ENCODE measurements around the gene SPEN.
"Not testable (repeated sequence)": the region's sequence is repeated elsewhere in the genome, so short reads cannot be mapped to it uniquely, and the experiment has no call there.

SPEN gene

GRCh38 chr1:15858069-15858670 is 10.7 kb downstream of the SPEN start:
- no peak for DNase-seq (ENCODE audit: low read depth, low spot score)

DNA sequence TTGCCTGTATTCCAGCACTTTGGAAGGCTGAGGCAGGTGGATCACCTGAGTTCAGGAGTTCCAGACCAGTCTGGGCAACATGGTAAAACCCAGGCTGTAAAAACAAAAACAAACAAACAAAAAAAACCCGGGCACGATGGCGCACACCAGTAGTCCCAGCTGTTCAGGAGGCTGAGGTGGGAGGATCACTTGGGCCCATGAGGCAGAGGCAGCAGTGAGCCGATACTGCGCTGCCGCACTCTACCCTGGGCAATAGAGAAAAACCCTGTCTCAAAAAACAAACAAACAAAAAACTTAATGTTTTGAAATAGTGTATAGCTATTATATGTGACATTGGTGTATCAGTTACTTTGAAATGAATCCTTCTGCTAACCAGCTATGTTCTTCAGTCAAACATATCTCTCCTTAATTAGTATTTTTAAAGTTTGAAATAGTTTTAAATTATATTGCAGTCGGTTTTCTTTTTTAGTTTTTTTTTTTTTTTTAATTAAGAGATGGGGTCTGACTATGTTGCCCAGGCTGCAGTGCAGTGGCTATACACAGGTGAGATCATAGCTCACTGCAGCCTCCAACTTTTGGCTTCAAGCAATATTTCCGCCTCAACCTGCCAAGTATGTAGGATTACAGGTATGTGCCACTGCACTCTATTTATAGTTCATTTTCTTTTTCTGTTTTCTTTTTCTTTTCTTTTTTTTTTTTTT is 11.3 kb downstream of the SPEN start:
- DNase-seq (ENCODE audit: low read depth, low spot score): no peak

DNA sequence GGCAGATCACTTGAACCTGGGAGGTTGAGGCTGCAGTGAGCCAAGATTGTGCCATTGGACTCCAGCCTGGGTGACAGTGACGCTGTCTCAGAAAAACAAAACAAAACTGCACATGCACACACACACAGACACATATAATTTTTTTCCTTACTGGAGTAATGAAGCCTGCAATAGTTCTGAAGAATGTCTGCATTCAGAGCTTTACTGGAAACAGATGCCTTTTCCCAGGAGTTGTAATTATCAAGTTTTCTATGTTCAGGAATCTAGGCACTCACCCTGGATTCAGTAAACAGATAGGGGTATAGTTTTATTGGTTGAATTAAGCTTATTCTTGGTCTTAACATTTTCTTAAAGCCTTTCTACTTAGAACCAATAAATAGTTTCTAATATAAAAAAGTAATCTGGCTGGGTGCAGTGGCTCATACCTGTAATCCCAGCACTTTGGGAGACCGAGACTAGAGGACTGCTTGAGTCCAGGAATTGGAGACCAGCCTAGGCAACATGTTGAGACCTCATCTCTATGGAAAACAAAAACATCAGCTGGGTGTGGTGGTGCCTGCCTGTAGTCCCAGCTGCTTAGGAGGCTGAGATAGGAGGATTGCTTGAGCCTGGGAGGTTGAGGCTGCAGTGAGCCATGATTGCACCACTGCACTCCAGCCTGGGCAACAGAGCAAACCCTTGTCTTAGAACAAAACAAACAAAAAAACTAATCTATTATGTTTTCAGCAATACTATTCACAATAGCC is 15.8 kb downstream of the SPEN start:
- no peak for DNase-seq (ENCODE audit: low read depth, low spot score)

DNA sequence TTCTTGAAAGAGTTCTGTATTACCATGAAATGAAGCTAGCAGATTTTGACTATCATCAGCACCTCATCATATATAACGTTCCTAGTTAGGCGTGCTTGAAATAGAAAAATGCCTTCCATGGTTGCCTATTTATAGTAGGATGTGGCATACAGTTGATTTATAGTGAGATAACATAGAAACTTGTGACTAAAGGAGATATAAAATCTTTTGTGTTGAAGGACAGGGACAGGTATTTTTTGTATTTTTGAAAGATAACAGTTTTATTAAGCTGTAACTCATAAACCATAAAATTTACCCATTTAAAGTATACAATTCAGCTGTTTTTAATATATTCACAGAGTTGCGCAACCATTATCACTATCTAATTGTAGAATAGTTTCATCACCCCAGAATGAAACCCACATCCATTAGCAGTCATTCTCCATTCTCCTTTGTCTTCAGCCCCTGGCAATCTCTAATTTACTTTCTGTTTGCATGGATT is 19.3 kb downstream of the SPEN start:
- DNase-seq (ENCODE audit: low read depth, low spot score): no peak

GRCh38 chr1:15867288-15867687 is 19.8 kb downstream of the SPEN start:
- DNase-seq (ENCODE audit: low read depth, low spot score): no peak

- DNase-seq (ENCODE audit: low read depth, low spot score): no peak
These were observed 21.9 kb downstream of the SPEN start for GRCh38 chr1:15869413-15869812.

GRCh38 chr1:15870421-15870820 is 22.9 kb downstream of the SPEN start:
- no peak for DNase-seq (ENCODE audit: low read depth, low spot score)

DNA sequence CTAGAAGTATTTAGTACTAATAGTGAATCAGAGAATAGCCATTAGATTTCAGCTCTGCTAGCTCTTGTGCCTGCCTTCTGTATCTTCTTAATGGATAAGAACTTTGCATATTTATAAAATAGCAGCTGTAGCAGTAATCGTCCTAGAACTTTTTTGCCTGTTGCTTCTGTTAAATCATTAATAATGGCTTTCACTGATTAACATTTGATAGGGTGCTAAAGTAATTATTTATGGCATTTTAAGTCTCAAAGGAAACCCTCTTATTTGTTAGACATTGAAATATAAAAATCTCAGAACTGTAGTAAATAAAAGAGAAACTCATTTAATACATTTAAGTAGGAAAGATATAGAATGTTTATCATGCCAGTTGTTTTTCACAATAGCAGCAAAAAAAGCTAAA is 27.0 kb downstream of the SPEN start:
- no peak for DNase-seq (ENCODE audit: low read depth, low spot score)

GRCh38 chr1:15876357-15877055 is 29.0 kb downstream of the SPEN start:
- DNase-seq (ENCODE audit: low read depth, low spot score): no peak

- no peak for DNase-seq (ENCODE audit: low read depth, low spot score)
These were observed 34.5 kb downstream of the SPEN start for GRCh38 chr1:15881961-15882360.

DNA sequence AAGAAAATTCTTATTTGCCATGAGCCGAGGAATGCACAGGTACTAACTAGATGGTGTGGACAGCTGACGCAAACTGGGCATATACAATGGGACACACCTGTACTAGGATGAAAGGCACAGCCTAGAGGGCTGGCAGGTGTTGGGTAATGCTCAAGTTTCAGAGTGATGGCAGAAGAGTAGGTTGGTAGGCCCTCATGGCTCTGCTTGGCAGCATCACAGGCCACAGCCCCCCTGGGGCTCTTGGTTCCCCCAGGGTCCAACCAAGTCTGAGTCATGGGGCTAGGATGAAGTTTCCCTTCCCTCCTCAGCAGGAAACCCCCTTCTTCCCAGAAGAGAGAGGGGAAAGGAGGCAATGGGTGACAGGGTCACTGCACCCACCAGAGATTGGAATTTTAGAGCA is 35.2 kb downstream of the SPEN start:
- DNase-seq (ENCODE audit: low read depth, low spot score): no peak

DNA sequence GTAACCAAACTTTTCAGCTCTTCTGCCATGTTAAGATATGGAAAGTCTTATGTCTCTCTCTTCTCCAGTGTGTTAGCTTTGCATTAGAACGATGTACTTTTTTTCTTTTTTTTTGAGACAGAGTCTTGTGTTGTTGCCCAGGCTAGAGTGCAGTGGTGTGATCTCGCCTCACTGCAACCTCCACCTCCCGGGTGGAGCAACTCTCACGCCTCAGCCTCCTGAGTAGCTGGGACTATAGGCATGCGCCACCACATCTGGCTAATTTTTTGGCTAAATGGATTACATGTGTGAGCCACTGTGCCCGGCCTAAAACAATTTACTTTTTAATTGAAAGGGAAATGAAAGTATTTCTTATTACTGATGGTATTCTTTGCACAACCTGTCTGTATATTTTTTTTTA is 35.8 kb downstream of the SPEN start:
- no peak for DNase-seq (ENCODE audit: low read depth, low spot score)

DNA sequence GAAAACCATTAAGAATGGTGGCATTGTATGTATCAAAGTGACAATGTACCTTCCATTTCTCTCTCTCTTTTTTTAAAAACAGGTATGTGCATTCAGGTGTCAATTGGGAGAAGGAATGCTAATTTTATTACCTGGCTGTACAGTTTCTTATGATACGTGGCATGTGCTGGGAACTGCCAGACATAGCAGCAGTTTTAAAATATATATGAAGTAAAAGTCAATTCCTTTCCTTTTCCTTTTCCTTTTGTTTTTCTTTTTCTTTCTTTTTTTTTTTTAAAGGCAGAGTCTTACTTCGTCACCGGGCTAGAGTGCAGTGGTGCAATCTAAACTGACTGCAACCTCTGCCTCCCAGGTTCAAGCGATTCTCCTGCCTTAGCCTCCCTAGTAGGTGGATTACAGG is 37.0 kb downstream of the SPEN start:
- no peak for DNase-seq (ENCODE audit: low read depth, low spot score)

DNA sequence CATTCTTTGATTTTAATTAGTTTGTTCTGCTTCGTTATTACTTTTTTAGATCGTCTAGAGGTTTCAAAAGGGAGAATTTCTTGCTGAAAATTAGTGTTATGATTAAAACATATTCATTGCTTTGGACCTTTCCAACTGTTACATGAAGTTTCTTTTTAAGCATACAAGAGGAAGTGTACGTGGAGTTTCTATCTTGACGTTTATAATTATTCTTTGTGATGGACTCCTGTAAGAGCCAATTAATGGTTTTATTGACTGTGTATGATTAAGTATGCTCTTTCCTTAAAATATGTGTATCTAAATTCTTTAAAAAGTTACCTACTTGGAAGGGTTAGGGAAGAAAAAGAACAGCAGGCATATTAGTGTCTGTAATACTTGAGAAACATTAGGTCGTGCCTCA is 37.8 kb downstream of the SPEN start:
- DNase-seq (ENCODE audit: low read depth, low spot score): no peak

GRCh38 chr1:15885701-15886610 is 38.4 kb downstream of the SPEN start:
- no peak for DNase-seq (ENCODE audit: low read depth, low spot score)

- no peak for DNase-seq (ENCODE audit: low read depth, low spot score)
These were observed 39.2 kb downstream of the SPEN start for GRCh38 chr1:15886611-15887167.

DNA sequence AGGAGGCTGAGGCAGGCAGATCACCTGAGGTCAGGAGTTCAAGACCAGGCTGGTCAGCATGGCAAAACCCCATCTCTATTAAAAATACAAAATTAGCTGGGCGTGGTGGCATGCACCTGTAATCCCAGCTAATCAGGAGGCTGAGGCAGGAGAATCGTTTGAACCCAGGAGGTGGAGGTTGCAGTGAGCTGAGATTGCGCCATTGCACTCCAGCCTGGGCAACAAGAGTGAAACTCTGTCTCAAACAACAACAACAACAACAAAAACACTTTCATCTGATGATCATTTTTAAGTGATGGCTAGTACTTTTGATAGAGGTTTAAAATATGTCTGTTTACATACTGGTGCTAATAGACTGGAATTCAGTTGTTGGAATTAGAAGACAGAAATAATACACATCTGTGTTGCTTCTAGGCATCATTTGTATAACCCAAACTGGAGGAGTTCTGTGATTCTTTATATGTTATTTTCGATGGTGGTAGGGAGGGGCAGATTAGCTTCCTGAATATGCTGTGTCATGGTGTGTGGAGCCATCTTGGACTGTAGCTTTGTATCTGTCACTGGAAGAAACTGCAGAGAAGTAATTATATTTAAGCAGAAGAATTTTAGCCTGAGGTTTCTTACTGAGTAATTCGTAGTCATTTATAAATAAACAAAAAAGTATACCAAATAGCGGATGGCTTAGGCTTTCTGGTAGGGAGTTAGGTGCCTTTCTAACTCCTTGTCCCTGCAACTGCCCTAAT is 45.5 kb downstream of the SPEN start:
- DNase-seq (ENCODE audit: low read depth, low spot score): not testable (repeated sequence)

- DNase-seq (ENCODE audit: low read depth, low spot score): no peak
These were observed 47.7 kb downstream of the SPEN start for GRCh38 chr1:15895233-15895632.

DNA sequence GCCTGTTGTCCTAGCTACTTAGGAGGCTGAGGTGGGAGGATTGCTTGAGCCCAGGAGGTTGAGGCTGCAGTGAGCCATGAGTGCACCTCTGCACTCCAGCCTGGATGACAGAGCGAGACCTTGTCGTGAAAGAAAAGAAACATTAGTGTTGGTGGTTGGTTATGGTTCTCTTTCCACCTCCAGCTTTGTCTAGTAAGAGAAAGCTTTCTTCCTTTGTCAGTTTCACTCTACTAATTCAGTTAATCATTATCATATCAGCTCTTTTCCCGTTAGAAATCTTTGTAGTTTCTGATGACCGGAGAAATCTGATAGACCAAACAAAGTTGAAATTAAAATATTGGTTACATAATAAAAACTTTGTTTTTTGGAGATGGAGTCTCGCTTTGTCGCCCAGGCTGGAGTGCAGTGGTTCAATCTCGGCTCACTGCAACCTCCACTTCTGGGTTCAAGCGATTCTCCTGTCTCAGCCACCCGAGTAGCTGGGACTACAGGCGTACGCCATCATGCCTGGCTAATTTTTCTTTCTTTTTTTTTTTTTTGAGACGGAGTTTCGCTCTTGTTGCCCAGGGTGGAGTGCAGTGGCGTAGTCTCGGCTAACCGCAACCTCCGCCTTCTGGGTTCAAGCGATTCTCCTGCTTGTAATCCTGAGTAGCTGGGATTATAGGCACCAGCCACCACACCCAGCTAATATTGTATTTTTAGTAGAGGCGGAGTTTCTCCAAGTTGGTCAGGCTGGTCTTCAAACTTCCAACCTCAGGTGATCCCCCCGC is 49.5 kb downstream of the SPEN start:
- not testable (repeated sequence) for DNase-seq (ENCODE audit: low read depth, low spot score)
